ENCODE measurements around the gene RSF1.

- TF ChIP-seq, protein P1, sequence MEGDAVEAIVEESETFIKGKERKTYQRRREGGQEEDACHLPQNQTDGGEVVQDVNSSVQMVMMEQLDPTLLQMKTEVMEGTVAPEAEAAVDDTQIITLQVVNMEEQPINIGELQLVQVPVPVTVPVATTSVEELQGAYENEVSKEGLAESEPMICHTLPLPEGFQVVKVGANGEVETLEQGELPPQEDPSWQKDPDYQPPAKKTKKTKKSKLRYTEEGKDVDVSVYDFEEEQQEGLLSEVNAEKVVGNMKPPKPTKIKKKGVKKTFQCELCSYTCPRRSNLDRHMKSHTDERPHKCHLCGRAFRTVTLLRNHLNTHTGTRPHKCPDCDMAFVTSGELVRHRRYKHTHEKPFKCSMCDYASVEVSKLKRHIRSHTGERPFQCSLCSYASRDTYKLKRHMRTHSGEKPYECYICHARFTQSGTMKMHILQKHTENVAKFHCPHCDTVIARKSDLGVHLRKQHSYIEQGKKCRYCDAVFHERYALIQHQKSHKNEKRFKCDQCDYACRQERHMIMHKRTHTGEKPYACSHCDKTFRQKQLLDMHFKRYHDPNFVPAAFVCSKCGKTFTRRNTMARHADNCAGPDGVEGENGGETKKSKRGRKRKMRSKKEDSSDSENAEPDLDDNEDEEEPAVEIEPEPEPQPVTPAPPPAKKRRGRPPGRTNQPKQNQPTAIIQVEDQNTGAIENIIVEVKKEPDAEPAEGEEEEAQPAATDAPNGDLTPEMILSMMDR (IDR thresholded peaks at IDR 0.05; ENCODE audit: low read depth, low read length), result peak; percentile 62
- TF ChIP-seq EZH2phosphoT487 (IDR thresholded peaks at IDR 0.05; ENCODE audit: low read depth), result no peak
Measured at GRCh38 chr11:77776455-77776854, 44.1 kb downstream of the RSF1 start.

Measured in OCI-LY3 (cell line).